Choroid plexus epithelial cell (primary cell): Measurements from ENCODE around the gene KIF1B.

Experiments
- DNase-seq: peaks from one replicate; pipeline ENCODE4 v3.0.0-alpha.2; 2010; ENCODE audit warnings: low read depth
- H3K4me3 ChIP-seq: 2 replicates; pipeline ENCODE4 v1.5.1; 2011; ENCODE audit warnings: low read depth, mild to moderate bottlenecking, control low read depth, low read length, moderate library complexity
- CTCF ChIP-seq: conservative IDR thresholded peaks from 2 replicates; pipeline ENCODE4 v1.5.1; 2011; ENCODE audit warnings: low read depth, mild to moderate bottlenecking, control low read depth, inconsistent platforms, low read length, moderate library complexity

KIF1B gene, protein sequence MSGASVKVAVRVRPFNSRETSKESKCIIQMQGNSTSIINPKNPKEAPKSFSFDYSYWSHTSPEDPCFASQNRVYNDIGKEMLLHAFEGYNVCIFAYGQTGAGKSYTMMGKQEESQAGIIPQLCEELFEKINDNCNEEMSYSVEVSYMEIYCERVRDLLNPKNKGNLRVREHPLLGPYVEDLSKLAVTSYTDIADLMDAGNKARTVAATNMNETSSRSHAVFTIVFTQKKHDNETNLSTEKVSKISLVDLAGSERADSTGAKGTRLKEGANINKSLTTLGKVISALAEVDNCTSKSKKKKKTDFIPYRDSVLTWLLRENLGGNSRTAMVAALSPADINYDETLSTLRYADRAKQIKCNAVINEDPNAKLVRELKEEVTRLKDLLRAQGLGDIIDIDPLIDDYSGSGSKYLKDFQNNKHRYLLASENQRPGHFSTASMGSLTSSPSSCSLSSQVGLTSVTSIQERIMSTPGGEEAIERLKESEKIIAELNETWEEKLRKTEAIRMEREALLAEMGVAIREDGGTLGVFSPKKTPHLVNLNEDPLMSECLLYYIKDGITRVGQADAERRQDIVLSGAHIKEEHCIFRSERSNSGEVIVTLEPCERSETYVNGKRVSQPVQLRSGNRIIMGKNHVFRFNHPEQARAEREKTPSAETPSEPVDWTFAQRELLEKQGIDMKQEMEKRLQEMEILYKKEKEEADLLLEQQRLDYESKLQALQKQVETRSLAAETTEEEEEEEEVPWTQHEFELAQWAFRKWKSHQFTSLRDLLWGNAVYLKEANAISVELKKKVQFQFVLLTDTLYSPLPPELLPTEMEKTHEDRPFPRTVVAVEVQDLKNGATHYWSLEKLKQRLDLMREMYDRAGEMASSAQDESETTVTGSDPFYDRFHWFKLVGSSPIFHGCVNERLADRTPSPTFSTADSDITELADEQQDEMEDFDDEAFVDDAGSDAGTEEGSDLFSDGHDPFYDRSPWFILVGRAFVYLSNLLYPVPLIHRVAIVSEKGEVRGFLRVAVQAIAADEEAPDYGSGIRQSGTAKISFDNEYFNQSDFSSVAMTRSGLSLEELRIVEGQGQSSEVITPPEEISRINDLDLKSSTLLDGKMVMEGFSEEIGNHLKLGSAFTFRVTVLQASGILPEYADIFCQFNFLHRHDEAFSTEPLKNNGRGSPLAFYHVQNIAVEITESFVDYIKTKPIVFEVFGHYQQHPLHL (N-terminal part only)

GRCh38 chr1:10209905-10210810 is at the start of gene KIF1B:
Gene KIF1B, plus strand, starts transcription at chr1:10210570. Its CDS starts 21,759 bp downstream, at chr1:10232329.
- peak; percentile 99 for DNase-seq
- peak; percentile 84 for TF ChIP-seq CTCF
- peak within 1 kb of the TSS; percentile 95 for H3K4me3 ChIP-seq

GRCh38 chr1:10160907-10161490 is 49.4 kb upstream of the KIF1B start:
- DNase-seq, result no peak
- no peak overlapping the region for H3K4me3 ChIP-seq
- no peak for TF ChIP-seq CTCF

DNA sequence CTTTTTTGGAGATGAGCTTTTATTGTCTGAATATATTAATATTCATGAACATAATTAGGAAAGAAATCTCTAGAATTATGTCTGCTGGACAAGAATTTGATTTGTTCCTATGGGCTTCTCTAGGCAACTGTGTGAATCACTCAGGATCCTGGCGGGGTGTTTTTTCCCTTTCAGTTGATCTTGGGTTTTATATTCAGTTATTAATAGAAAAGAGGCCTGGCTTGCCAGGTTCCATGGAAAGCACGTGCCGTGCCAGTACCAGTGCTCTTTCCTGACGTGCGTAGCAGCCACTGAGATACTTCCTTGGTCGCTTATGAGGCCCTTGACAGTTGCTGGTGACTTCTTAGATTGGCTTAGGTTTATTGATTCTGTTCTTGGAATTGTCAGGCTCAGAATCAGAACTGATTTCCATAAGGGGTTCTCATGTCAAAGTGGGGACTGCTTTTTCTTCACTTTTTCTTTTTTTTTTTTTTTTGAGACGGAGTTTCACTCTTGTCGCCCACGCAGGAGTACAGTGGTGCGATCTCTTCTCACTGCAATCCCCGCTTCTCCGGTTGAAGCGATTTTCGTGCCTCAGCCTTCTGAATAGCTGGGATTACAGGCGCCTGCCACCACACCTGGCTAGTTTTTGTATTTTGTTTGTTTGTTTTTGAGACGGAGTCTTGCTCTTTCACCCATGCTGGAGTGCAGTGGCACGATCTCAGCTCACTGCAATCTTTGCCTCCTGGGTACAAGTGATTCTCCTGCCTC is 48.7 kb upstream of the KIF1B start:
- TF ChIP-seq CTCF, result no peak
- DNase-seq, result no peak
- no peak overlapping the region for H3K4me3 ChIP-seq

DNA sequence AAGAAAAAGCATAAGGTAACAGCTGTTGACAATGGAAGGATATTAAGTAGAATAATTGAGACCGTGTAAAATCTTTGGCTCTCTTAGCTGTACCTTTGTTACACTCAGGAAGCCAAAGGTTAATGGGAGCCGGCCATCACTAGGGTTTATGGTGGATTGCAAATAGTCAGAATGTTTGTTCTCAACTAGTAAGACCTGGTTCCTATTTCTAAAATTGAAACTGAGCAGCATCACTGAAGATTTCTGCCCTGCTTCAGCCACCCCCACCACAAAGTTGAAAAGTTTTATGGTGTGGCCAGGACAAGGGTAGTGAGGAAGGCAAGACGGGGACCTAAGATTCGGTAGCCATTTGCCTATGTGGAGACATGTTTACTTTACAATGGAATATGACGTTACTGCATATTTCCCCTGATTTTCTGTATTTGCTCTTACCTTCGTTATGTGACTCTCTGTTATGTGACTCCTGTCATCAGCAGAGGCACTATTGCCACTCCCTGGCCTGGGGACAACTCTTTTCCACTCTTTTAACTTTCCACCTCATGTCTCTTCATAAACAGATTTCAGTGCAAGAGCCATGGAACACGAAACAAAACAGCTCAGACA is 41.4 kb upstream of the KIF1B start:
- no peak overlapping the region for H3K4me3 ChIP-seq
- TF ChIP-seq CTCF, result no peak
- no peak for DNase-seq

DNA sequence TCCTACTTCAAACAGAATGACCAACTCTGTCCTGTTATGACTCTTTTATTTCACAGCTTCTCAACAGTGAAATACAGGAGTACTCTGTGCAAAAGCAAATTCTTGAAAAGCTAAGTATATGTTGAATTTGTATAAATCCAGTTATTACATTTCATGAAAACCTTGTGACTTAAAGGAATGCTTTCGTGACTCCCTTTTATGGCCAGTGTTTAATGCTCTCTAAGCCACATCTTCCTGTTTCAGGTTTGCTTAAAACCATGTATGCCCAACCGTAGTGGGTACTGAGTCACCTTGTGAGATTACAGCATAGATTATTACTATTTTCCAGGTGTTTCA is 40.2 kb upstream of the KIF1B start:
- no peak for DNase-seq
- no peak overlapping the region for H3K4me3 ChIP-seq
- no peak for TF ChIP-seq CTCF
